ENCODE measurements around the gene INS.
"Not testable (repeated sequence)": the region's sequence is repeated elsewhere in the genome, so short reads cannot be mapped to it uniquely, and the experiment has no call there.

Gene INS

DNA sequence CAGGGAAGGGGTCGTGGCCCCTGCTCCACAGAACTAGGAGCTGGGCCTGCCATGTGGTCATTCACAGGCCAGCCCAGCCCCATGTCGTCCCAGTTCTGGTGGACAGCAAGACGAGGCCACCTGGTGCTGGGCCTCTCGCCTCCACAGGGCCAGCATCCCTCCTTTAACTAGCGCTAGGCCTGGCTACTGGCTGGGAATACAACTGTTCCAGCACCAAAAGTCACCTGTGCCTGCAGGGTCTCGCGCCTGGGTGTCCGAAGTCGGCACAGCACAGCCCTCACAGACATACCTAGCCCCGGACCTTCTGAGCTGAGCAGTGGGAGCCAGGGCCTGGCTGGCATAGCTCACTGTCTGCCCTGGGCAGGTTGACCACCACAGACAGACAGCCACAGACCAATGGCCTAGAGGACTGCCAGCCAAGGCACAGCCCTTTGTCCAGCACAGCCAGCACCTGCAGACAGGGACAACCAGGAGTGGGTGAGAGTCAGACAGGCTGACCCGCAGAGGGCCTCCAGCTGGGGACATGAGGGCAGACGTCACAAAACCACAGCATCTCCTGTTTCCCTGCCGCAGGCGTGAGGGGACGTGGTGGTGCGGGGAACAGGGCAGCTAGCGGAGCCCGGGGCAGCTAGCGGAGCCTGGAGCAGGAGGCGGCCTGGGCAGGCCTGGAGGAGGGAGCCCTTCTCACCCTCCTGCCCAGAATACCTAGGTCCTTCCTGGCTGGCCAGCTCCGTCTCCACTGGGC, 37.8 kb upstream of the INS start:
- no peak for DNase-seq (ENCODE audit: low spot score)

DNA sequence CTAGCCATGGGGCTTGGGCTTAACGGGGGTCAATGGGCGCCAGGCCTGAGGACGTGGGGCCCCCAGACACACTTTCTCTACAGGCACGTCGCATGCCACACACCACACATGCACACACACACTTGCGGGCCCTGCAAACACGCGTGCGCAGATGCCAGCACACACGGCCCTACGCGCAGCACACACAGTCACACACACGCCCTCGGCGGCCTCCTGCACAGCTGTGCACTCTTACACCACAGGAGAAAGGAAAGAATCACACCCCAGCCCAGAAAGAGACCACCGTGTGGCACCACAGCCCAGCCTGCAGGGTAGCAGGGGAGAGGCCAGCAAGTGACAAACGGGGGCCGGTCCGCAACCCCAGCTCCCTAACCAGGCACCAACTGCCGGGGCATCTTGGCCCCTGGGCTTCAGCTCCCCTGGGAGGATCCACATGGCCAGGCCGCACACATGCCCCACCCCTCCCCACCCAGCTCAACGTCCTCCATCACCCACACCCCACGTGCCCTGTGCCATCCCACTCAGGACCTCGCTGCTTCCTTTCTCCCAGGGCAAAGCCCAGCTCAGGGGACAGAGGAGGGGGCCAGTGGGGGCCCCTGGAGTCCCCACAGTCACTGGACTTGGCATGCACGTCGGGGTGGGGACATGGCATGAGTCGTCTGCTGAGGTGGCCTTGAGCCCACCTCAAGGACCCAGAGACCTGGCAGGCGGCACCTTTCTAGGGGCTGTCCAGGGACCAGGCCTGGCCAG, 36.9 kb upstream of the INS start:
- no peak for DNase-seq (ENCODE audit: low spot score)

DNA sequence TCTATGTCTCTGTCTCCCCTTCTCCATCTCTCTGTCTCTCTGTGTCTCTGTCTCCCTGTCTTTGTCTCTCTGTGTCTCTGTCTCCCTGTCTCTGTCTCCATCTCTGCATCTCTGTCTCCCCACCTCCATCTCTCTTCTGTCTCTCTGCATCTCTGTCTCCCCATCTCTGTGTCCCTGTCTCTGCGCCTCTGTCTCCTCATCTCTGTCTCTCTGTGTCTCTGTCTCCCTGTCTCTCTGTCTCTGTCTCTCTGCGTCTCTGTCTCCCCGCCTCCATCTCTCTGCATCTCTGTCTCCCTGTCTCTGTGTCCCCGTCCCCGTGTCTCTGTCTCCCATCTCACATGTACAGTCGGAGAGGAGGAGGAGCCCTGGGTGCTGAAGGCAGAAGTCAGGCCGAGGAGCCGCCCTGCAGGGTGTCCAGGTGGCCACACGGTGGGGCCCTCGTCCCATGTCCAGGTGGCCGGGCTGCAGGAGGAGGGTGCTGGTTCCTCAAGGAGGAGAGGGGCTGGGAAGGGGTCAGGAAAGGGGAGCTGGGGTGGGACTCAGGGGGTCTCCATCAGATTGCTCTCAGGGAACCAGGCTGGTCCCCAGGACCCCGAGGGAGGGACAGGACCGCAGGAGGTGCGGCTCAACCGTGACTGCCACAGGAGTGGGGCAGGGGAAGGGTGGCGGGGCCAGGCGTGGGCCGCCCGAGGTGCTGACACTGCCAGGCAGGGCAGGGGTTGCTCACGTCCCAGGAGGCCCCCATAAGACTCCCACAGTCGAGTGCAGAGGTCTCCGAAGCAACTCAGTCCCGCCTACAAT, 36.2 kb upstream of the INS start:
- DNase-seq (ENCODE audit: low spot score), result peak; percentile 89

DNA sequence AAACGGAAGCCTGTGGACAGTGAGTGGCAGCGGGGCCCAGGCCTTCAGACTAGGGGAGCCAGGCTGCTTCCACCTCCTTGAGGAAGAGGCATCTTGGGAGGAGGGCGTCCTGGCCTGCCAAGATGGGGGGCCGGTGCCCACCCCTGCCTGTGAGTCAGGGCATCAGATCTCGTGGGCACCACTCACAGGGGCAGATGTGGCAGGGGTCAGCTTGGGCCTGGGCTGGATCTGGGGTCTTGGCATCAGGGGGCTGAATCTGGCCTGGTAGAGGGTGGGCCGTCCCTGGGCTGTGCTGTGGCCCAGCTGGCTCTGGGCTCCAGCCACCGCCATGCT, 34.7 kb upstream of the INS start:
- no peak for DNase-seq (ENCODE audit: low spot score)

DNA sequence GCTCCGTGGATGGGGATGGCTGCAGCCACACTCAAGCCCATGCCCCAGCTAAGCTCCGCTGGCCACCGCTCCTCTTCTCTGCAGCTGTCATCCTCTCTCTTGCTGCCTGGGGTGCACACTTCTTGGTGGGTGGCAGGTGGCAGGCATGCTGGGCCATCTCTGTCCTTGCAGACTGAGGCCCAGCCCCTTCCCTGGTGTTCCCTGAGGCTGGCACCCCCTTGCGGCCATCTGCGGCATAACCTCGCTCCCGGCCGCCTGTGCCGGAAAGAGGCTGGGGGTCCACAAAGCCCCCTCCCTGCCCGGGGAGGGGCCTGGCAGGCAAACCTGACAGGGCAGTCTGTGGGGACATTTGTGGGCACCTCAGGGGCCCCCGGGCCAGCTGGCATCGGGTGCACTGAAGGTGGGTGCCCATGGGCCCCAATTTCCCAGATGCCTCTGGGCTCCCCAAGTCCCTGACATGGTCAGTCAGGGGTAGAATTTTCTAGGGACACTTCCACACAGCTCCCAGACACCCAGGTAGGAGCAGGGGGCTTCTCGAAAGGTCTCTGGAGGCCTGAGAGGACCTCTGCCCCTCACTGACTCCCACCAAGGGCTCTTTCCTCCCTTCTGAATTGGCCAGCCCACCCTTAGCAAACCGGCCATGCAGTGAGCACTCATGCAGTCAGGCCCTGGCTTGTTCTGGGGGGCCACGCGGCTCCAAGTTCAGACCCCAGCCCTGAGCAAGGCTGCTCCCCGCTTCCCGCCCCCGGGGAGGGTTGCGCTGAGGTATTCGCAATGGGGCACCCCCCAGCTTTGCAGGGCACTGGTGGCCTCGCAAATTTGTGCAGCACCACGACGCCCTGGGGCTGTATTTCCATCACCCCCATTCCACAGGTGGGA, 34.1 kb upstream of the INS start:
- DNase-seq (ENCODE audit: low spot score), result peak; percentile 87

DNA sequence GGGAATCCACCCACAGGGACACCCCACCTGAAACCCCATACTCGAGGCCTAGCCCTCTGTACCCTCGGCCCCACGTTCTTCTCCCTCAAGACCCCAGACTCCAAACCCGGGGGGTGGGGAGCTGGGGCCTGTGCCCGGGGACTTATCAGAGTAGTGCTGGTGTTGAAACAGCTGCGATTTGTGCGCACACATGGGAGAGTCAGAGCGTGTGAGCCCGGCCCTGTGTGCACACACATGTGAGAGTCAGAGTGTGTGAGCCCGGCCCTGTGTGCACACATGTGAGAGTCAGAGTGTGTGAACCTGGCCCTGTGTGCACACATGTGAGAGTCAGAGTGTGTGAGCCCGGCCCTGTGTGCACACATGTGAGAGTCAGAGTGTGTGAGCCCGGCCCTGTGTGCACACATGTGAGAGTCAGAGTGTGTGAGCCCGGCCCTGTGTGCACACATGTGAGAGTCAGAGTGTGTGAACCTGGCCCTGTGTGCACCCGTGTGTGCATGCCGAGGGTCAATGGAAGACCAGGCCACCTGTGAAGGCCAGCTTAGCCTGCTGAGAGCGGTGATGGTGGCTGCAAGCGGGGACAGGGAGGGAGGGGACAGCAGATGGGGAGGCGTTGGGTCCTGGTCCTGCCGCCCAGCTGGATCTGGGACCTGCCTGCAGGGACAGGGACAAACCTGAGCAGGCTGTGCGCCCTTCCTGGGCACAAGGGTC, 33.0 kb upstream of the INS start:
- not testable (repeated sequence) for DNase-seq (ENCODE audit: low spot score)

DNA sequence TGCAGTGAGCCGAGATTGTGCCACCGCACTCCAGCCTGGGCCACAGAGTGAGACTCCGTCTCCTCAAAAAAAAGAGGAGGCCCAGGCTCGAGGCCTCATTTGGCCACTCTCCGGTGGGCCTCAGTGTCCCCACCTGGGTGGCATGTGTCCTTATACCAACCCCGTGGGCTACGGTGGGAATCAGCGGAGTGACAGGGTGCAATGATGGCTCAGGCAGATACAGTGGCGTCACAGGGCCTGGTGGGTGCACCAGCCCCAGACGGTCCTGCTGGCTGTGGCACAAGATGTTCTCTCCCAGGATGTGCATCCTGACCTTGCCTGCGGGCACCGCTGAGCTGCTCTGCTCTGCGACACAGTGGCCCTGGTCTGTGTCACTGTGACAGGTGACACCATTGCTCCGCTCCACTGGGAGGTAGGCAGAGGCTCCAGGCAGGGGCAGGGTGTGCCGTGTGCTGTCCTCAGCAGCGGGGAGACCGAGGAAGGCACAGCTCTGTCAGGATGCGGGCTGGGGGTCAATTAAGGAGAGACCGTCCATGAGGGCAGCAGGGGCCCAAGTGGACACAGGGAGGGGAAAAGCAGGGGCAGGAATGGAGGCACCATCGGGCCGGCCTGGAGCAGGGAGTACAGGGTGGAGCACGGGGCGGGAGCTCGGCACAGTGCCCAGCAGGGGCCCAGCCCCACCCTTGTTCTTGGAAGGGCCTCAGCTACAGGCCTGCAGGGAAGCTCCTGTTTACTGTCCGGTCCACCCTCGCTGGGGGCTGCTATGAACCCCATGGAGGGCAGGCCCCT, 32.3 kb upstream of the INS start:
- no peak for DNase-seq (ENCODE audit: low spot score)

DNA sequence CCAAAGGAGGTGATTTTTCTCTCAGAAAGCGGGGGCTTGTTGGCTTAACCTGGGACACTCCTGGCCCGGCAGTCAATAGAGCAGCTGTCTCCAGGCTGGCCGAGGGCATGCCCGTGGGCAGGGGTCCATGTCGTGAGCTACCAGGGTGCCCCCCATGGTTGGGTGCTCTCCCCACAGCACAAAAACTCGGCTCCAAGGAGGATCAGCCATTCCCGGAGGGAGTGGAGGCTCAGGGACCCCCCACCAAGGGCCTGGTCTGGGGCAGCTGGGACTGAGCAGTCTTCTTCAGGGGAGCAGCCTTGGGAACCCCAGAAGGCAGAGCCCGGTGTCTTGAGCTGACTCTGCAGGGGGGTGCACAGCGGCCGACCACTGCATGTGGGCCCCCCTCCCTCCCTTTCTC, 31.4 kb upstream of the INS start:
- no peak for DNase-seq (ENCODE audit: low spot score)

DNA sequence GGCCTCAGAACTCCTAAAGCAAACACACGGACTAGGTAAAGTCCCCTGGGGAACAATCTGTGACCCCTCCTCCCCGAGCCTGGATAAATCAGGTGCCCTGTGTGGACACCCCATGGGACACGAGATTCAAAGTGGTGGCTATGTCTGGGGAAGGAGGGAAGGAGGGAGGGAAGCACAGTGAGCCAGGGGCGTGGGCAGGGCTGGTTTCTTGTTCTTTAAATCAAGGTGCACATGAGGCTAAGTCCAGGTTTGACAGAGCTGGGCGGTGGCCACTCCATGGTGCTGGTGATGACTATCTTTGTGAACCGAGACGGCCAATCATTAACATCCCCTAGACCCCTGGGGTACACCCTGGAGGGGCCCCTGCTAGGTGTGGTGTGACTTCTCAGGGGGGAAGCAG, 30.9 kb upstream of the INS start:
- DNase-seq (ENCODE audit: low spot score), result no peak

DNA sequence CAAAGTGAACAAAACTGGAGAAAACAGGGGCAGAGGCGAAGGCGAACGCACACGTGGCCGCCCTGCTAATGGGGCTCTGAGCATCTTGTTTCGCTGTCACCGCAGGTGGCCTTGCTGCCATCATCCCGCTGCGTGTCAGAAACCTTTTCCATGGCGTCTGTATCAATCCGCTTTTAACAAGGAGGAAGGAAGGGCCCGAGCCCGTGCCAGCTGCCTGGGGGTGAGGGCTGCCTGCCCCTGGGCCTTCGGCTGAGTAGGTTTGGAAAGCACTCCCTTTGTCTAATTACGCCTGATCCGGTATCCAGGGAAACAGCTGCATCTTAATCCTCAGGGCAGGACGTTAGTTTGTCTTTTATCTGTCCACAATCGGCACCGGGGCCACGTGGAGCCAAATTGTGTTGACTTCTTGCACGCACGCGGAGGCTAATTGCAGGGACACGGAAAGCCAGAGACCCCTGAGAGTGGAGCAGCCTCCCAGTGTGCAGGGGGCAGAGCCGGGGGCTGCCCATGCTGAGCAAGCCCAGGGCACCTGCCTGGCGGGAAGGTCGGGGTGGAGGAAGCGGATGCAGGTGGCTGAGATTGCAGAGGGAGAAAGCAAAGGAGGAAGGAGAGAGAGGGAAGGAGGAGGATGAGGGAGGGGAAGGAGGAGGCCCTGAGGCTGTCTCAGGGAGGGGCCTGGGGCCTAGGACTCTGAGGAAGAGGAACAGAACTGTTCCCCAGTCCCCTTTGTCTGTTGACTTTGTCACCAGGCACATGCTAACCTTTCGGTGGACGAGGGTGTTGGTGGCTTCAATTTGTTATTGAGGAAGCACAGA, 29.9 kb upstream of the INS start:
- peak; percentile 77 for DNase-seq (ENCODE audit: low spot score)

DNA sequence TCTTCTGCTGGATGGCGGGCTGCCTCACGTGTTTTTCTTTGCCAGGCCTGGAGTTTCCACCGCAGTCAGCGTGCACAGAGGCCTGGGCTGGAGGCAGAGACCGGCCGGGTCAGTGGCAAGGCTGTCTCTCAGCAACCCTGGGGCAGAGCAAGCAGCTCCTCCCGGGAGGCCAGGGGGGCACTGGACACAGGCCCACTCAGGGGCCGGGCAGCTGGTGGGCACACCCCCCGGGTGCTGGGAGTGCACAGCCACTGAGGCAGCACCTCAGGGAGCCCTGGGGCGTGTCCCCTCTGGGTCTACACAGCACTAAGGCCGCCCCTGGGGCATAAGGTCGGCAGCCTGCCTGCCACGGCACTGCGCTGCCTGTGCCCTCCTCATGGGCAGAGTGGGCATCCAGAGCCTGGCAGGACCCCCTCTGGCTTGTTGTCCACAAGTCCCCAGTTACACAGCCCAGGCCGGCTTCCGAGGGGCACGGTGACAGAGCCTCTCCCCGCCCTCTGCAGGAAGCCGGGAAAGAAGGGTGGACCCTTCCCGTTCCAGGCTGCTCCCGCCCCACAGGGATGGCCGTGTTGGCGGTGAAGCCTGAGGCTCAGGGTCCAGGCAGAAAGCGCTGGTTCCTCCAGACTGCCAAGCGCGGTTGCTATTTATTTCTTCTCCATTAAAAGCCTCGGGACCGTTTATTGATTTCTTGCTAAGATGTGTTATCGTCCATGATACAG, 29.1 kb upstream of the INS start:
- no peak for DNase-seq (ENCODE audit: low spot score)

DNA sequence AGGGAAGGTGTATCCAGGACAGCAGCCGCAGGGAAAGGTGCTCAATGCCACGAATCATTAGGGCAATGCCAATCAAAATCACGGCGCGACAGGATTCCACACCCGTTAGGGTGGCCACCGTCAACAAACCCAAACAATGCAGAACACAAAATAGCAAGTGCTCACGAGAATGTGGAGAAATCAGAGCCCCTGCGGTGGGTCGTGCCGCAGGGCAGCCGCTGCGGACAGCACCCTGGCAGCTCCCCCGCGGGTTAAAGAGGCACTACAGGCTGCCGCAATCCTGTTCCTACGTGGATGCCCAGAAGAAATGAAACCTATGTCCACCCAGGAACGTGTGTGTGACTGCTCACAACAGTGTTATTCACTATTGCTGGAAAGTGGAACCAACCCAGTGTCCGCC, 27.7 kb upstream of the INS start:
- DNase-seq (ENCODE audit: low spot score), result no peak

DNA sequence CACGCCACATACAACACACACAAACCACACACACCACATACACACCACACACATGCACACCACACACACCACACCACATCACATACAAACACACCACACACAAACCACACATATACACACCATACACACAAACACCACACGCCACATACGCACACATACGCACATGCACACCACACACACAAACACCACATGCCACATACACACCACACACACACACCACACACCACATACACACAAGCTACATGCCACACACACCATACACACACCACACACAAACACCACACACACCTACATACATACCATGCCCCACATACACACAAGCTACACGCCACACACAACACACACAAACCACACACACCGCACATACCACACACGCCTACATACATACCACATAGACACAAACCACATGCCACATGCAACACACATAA, 26.3 kb upstream of the INS start:
- DNase-seq (ENCODE audit: low spot score), result no peak

DNA sequence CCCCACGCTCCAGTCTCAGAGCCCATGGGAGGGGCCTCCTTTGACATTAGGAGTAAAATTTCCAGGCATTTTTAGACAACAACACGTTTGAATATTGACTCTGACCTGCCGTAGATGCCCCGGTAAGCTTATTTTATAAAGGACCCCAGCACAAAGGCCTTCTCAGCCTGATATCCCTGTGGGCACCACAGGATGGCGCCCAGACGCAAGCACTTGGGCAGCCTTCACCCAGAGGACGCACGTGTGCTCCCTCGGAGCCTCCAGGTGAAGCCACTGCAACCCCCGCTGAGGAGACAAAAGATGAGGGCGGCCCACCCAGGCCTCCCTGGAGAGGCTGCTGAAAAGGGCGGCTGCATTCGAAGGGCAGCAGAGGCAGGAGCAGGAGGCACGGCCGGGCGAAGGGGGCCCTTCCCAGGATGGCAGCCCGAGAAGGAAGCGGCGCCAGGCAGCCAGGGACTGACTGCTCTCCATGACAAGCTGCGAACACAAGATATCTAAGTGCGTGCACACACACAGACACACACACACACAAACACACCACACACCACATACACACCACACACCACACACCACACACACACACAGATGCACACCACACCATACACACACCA, 25.8 kb upstream of the INS start:
- DNase-seq (ENCODE audit: low spot score), result no peak

DNA sequence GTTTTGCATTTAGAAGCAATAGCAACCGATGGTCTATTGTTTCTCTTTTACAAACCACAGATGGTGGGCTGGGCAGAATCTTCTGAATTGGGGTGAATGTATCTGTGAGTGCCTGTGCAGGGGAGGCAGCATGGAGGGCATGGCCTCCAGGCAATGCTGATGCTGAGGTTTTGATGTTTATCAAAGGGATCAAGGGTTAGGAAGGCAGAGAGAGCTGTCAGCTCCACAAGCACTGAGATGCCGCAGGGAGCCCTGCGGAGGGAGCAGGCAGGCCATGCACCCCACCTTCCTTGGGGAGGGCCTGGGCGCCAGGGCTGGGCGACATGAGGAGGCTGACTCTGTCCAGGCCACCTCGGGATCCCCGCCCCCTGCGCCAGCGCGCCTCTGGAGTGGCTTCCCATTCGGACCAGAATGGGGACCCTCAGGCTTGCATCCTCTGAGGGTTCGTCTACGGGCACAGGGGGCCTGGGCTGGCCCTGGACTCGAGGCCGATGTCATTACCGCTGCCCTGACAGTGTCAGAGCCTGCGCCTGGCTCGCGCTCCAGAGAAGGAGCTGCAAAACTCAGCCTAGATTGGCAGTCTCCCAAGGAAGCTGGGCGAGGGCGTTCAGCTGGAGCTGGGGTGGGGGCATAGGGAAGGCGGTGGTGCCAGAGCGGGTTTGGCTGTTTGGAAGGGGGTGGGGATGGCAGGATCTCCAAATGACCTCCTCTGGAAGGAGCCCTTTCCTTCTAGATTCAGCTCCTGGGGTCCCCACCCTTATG, 24.5 kb upstream of the INS start:
- no peak for DNase-seq (ENCODE audit: low spot score)

DNA sequence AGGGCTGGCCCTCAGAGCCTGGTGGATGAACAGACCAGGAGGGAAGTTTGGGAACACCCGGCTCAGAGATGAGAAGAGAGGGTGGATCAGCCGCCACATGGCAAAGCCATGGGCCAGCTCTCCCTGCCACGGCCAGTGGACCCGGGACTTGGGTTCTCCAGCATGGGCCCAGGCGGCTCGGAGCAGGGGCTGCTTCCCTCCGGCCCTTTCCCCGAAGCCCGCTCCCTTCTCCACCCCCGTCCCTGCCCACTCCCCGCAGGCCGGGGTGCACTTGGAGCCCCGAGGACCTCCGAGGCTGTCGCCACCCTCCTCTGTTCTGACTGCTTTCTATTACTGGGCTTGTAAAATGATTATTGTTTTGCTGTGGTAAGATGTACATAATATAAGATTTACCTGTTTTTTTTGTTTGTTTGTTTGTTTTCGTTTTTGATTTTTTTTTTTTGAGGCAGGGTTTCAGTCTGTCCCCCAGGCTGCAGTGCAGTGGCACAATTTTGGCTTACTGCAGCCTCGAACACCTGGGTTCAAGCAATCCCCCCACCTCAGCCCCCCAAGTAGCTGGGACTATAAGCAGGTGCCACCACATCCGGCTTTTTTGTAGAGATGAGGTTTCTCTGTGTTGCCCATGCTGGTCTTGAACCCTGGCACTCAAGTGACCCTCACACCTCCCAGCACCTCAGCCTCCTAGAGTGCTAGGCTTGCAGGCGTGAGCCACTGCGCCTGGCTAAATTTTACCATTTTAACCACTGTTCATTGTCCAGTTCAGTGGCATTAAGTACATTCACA, 21.9 kb upstream of the INS start:
- DNase-seq (ENCODE audit: low spot score), result no peak

DNA sequence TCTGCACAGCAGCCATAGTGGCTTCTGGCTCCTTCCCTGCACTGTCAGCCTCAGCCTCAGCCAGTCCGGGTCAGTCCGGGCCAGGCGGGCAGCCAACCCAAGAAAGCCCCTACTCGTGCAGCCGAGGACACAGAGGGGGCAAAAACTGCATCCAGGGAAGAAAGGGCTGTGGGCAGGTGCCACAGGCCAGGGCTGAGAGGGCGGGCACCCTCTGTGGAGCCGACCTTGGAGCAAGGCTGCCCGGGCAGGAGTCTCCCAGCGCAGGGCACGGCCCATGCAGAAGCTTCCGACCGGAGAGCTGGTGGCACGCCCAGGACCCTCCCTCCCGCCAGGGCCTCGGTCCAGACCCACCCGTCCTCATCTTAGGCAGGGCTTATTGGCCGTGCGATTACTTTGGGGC, 21.1 kb upstream of the INS start:
- no peak for DNase-seq (ENCODE audit: low spot score)
